HepG2 (cell line): ENCODE data around the gene SETD1B.
"Not testable (repeated sequence)": the region's sequence is repeated elsewhere in the genome, so short reads cannot be mapped to it uniquely, and the experiment has no call there.

Experiments used
- KAT8 ChIP-seq: IDR thresholded peaks from 2 replicates; pipeline ENCODE4 v1.6.1; 2016; ENCODE audit warnings: missing genetic modification reagents, missing compliant biosample characterization
- RAD21 ChIP-seq: fragments of 450-650 bp; formaldehyde crosslinking; IDR thresholded peaks from 2 replicates; pipeline ENCODE4 v1.5.0; 2020; ENCODE audit warnings: mild to moderate bottlenecking

- not testable (repeated sequence) for TF ChIP-seq KAT8; RAD21 (CRISPR knock-in tag)
Observed at GRCh38 chr12:121852392-121852791, 48.6 kb downstream of the SETD1B start.
